IMR-90 (cell line): ENCODE measurements around the gene LRRC3C. TPM values are rescaled to one million over a fixed set of nuclear protein-coding genes. Genes with fewer than 3 reads are reported as not detected.

ENCODE experiments used
- ATAC-seq: fragments of 200-7000 bp; cut with Tn5 transposase; 2 replicates; pipeline ENCODE4 v1.9.1; 2020; ENCODE audit warnings: low read depth, mild to moderate bottlenecking, moderate library complexity
- BruUV-seq: library from RNA; stranded (reverse); fragments of 400-500 nt; replicated peaks from 2 replicates; lab custom pipeline; 2021; lab: Mats Ljungman, UMichigan
- CTCF ChIA-PET: fragments of 300-600 bp; formaldehyde crosslinking; extraction: SDS; loops from one replicate; lab custom pipeline; 2021; ENCODE audit warnings: antibody characterized with exemption; lab: Yijun Ruan, JAX
- POLR2A ChIA-PET: fragments of 300-600 bp; sonication (Branson Sonifier 250); formaldehyde crosslinking; loops from one replicate; lab custom pipeline; 2022; ENCODE audit warnings: antibody characterized with exemption; ENCODE audit not compliant: unreplicated experiment; lab: Charles Lee
- DNase-seq: peaks from one replicate; pipeline ENCODE4 v3.0.0; 2013
- H2AFZ ChIP-seq: replicated peaks from 2 replicates; pipeline ENCODE3; 2013; ENCODE audit warnings: low read length, mild to moderate bottlenecking; ENCODE audit not compliant: poor library complexity
- H2AK5ac ChIP-seq: 2 replicates; pipeline ENCODE4 v1.6.1; 2013; ENCODE audit warnings: low read depth, low read length, inconsistent platforms
- H2AK9ac ChIP-seq: replicated peaks from 2 replicates; pipeline ENCODE3; 2013; ENCODE audit warnings: mild to moderate bottlenecking, low read depth, low read length, moderate library complexity; ENCODE audit not compliant: poor library complexity
- H2BK120ac ChIP-seq: 2 replicates; pipeline ENCODE4 v1.6.1; 2013; ENCODE audit warnings: low read depth, low read length, inconsistent platforms
- H2BK15ac ChIP-seq: 3 replicates; pipeline ENCODE4 v1.6.1; 2013; ENCODE audit warnings: low read depth, low read length, inconsistent platforms
- H2BK20ac ChIP-seq: 2 replicates; pipeline ENCODE4 v1.6.1; 2013; ENCODE audit warnings: low read depth, mild to moderate bottlenecking, inconsistent platforms, low read length, moderate library complexity
- H2BK5ac ChIP-seq: 2 replicates; pipeline ENCODE4 v1.6.1; 2013; ENCODE audit warnings: mild to moderate bottlenecking, low read depth, low read length, inconsistent platforms; ENCODE audit not compliant: poor library complexity, severe bottlenecking
- H3K14ac ChIP-seq: replicated peaks from 2 replicates; pipeline ENCODE4 v1.6.1; 2013; ENCODE audit warnings: low read depth, low read length, inconsistent platforms
- H3K18ac ChIP-seq: 2 replicates; pipeline ENCODE4 v1.6.1; 2013; ENCODE audit warnings: low read depth, low read length, control low read depth
- H3K23ac ChIP-seq: 2 replicates; pipeline ENCODE4 v1.6.1; 2013; ENCODE audit warnings: low read depth, low read length, inconsistent platforms
- H3K27ac ChIP-seq: 2 replicates; pipeline ENCODE4 v1.5.1; 2013; ENCODE audit warnings: mild to moderate bottlenecking, control low read depth, low read length; ENCODE audit not compliant: insufficient read depth
- H3K27me3 ChIP-seq: 2 replicates; pipeline ENCODE4 v1.6.1; 2013; ENCODE audit warnings: low read length; ENCODE audit not compliant: control insufficient read depth, insufficient read depth
- H3K36me3 ChIP-seq: 2 replicates; pipeline ENCODE4 v1.6.1; 2013; ENCODE audit warnings: low read length, mixed read lengths; ENCODE audit not compliant: control insufficient read depth, insufficient read depth
- H3K4ac ChIP-seq: 2 replicates; pipeline ENCODE4 v1.6.1; 2013; ENCODE audit warnings: low read depth, low read length, inconsistent platforms
- H3K4me1 ChIP-seq: 2 replicates; pipeline ENCODE4 v1.6.1; 2013; ENCODE audit warnings: low read length, mixed read lengths; ENCODE audit not compliant: control insufficient read depth, insufficient read depth
- H3K4me2 ChIP-seq: 2 replicates; pipeline ENCODE4 v1.6.1; 2013; ENCODE audit warnings: low read depth, mild to moderate bottlenecking, control low read depth, low read length, moderate library complexity
- H3K4me3 ChIP-seq: 2 replicates; pipeline ENCODE4 v1.5.1; 2013; ENCODE audit warnings: low read depth, mild to moderate bottlenecking, control low read depth, low read length, moderate library complexity; ENCODE audit not compliant: insufficient read depth
- H3K56ac ChIP-seq: 2 replicates; pipeline ENCODE4 v1.6.1; 2013; ENCODE audit warnings: low read length, inconsistent platforms; ENCODE audit not compliant: insufficient read depth; ENCODE audit errors: extremely low read depth
- H3K79me1 ChIP-seq, 2 experiments: 2 replicates each; pipeline ENCODE4 v1.6.1; 2013; ENCODE audit warnings: low read length in 2 of 2, inconsistent platforms in 1 of 2, low read depth in 1 of 2
- H3K9ac ChIP-seq: 2 replicates; pipeline ENCODE4 v1.6.1; 2013; ENCODE audit warnings: low read depth, low read length, control low read depth
- H3K9me1 ChIP-seq: 2 replicates; pipeline ENCODE4 v1.6.1; 2013; ENCODE audit warnings: low read length, inconsistent platforms; ENCODE audit not compliant: insufficient read depth
- H3K9me3 ChIP-seq: 2 replicates; pipeline ENCODE4 v1.6.1; 2013; ENCODE audit warnings: low read length; ENCODE audit not compliant: control insufficient read depth, insufficient read depth
- H4K20me1 ChIP-seq: 2 replicates; pipeline ENCODE4 v1.6.1; 2013; ENCODE audit warnings: low read length, inconsistent platforms; ENCODE audit not compliant: insufficient read depth
- H4K5ac ChIP-seq: 2 replicates; pipeline ENCODE4 v1.6.1; 2013; ENCODE audit warnings: mild to moderate bottlenecking, low read depth, low read length, control low read depth
- H4K8ac ChIP-seq, 2 experiments: 2 replicates each; pipeline ENCODE4 v1.6.1; 2013; ENCODE audit warnings: low read depth in 2 of 2, low read length in 2 of 2, control low read depth in 1 of 2, inconsistent platforms in 1 of 2
- H4K91ac ChIP-seq: 2 replicates; pipeline ENCODE4 v1.6.1; 2013; ENCODE audit warnings: low read depth, low read length, inconsistent platforms; ENCODE audit not compliant: insufficient read depth
- POLR2A ChIP-seq: IDR thresholded peaks from 2 replicates; pipeline ENCODE4 v1.6.1; 2012; ENCODE audit warnings: mild to moderate bottlenecking, low read depth, low read length
- WGBS, 2 experiments: methylation state at CpG; one replicate each; pipeline versions ENCODE4 v1.1.5 to v1.1.7; 2013; ENCODE audit warnings: missing lambda C conversion rate in 2 of 2; ENCODE audit not compliant: insufficient read length in 1 of 2; ENCODE audit errors: extremely low coverage in 2 of 2; 5-methylcytosine and 5-hydroxymethylcytosine counted together
- dilution Hi-C: fragments of 300-500 bp; cut with HindIII; formaldehyde crosslinking; loops from one replicate; pipeline ENCODE4 v1.14.3; 2018; ENCODE audit warnings: low sequenced_read_pairs; ENCODE audit not compliant: unreplicated experiment
- in situ Hi-C: fragments of 300-500 bp; cut with MboI; formaldehyde crosslinking; loops from 3 replicates; pipeline ENCODE4 v1.14.3; 2019; ENCODE audit warnings: low sequenced_read_pairs, inconsistent platforms, mixed read lengths
- intact Hi-C: fragments of 100-400 bp; cut with micrococcal nuclease; formaldehyde crosslinking; loops from 2 replicates; pipeline ENCODE4 v1.10.0; 2022
- polyA plus RNA-seq, 3 experiments: library from polyadenylated mRNA; depleted of rRNA; stranded (reverse); fragments of >200 nt; gene quantifications; 2 replicates each; pipeline ENCODE4 v1.2.3, GENCODE V29; 2012; ENCODE audit warnings: low replicate concordance in 1 of 3
- total RNA-seq: library from RNA; depleted of rRNA; stranded (reverse); fragments of >200 nt; gene quantifications from 2 replicates; pipeline ENCODE4 v1.2.3, GENCODE V29; 2012

LRRC3C gene
- total and polyA plus RNA-seq, 2 of the 4 experiments (the other 2 are of a cell fraction): not detected

DNA sequence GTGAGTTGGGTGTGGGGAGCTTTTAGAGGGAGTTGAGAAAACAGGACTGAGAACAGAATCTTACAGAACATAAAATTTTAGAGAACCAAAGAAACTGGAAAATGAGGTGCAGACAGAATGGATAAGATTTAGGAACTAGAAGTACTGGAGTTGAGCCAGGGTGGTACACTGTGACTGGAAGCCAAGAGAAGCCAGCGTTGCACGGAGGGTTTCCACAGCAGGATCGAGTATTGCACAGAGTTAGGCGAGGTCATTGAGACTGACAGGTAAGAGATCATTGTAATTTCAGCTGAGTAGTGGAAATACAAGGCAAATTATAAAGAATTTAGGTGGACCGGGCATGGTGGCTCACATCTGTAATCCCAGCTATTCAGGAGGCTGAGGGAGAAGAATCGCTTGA lies 41.8 kb downstream of the LRRC3C start:
- intact Hi-C loops: no loop called here
- Histone ChIP-seq H3K27ac (no peak overlapping the region), H4K8ac (no peak overlapping the region), H2AK9ac (no peak overlapping the region), H2BK5ac (no peak overlapping the region), H3K36me3 (no peaks in the 10 kb centered on the region), H3K56ac (no peak overlapping the region), H3K4me3 (no peak overlapping the region), H3K23ac (no peak overlapping the region), H4K5ac (no peak overlapping the region), H3K18ac (no peak overlapping the region), H2AFZ (no peak overlapping the region), H3K4ac (no peak overlapping the region), H2BK20ac (no peak overlapping the region), H3K9ac (no peak overlapping the region), H3K9me3 (no peaks in the 10 kb centered on the region), H3K4me1 (no peaks in the 10 kb centered on the region), H4K91ac (no peak overlapping the region), H2AK5ac (no peak overlapping the region), H3K27me3 (peaks cover 56% of the 10 kb centered on the region), H3K9me1 (no peaks in the 10 kb centered on the region), H3K79me1 (no peaks in the 10 kb centered on the region), H4K20me1 (no peaks in the 10 kb centered on the region), H2BK120ac (no peak overlapping the region), H3K4me2 (no peak overlapping the region), H2BK15ac (no peak overlapping the region), H3K14ac (no peak overlapping the region)
- POLR2A ChIA-PET: no interaction called here
- no TSS peak for BruUV-seq
- DNase-seq (no peak), ATAC-seq (no peak)
- CTCF ChIA-PET: interaction anchor here (0.7 to 1.0 kb wide), 2 partner anchors 8 to 12 kb away, joined by 3 to 5 read pairs; no protein-coding TSS in a partner anchor
- WGBS, 2 experiments: 13% methylated on average over 6 of the region's 6 CpGs; no CpG with 5 or more reads in 1 of the 2 experiments
- dilution Hi-C loops: no loop called here
- no peak for TF ChIP-seq POLR2A
- in situ Hi-C loops: no loop called here
